Measurements from ENCODE around the gene FAM3D.

Gene FAM3D

DNA sequence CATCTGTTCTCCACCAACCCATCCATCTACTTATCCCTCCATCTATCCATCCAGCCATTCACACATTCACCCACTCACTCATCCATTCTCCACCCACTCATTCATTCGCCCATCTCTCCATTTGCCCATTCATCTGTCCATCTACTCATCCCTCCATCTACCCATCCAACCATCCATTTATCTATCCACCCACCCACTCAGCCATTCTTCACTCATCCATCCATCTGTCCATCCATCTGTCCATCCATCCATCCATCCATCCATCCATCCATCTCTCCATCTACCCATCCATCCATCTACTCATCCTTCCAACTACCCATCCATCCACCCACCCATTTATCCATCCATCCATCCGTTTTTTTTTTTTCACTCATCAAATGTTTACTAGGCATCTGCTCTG, 13.9 kb downstream of the FAM3D start:
- DNase-seq, result no peak

DNA sequence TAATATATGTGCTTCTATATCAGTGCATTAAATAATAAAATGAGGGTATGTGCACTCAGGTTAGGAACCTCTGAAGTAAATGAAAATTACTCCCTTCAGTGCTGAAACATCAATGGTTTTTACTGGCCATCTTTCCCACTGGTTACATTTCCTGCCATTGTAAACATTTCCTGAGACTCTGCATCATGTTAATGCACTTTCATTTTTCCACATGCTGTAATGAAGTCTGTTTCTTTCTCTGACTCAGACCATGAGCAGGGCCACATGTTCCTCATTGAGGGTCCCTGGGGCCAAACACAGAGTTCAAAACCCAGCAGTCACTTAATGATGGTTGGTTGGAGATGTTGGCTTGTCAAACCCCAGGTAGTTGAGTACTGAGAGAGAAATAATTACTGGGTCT, 15.3 kb downstream of the FAM3D start:
- DNase-seq, result no peak

DNA sequence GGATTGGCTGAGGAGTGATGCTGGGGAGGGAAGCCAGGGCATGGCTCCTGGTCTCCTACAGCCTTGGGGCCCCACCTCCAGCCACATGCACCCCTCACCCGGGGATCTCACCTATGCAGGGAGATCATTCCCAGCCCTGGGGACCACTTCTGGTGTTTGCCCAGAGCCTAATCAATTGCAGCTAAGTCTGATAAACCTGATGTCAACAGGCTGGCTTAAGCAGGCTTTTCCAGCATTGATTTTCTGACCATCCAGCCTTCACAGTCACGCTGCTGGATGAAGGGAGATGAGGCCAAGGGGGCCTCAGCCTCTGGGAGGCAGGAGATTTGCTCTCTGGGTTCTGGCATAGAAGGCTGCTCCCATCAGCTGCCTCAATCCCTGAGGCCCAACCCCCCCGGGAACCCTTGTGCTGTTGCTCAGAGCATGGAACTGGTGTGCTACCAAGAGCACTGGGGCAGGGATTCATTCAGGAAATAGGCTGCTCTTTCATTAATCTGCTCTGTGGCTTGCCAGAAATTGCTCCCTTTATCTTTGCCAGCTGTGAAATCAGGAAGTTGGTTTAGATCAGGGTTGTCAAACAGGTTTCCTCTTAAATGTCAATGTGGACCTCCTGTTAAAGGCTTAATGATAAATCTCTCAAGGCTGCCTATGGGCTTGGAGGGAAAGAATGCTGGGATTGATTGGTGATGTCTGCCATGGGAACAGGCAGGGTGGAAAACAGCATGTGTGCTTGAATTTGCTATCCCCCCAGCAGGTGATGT, 19.0 kb downstream of the FAM3D start:
- DNase-seq, result no peak

DNA sequence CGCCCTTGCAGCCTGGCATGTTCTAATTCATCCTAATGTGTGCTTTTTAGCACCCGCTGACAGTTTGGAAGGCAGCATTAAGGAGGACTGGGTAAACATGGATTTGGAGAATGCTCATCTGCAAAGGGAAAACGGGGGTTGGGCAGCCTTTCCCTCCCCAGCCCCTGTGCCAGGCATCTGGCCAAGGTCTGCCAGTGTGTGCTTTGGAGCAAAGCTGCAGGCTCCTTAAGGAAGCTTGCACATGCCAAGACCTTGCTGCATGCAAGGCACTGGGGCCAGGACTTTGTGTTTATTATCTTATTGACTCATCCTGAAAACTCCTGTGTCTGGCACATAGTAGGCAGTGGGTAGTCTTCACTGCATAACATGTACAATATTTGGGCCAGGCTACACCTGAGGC, 20.1 kb downstream of the FAM3D start:
- DNase-seq, result no peak

DNA sequence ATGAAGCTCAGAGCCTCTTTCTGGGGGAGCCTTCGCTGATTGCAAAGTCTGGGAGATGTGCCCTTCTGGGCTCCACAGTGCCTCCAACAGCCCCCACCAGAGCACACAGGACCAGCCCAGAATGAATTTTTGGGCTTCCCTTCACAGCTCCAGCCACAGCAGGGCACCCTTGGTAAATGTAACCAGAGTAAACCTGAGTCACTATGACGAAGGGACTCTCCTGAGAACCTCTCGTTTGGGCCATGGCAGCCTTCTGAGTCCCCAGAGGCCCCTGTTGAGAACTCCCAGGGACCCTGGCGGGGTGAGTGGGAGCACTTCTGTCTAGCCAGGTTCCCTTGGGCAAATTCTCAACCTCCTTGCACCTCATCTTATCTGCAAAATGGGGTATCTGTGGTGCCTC, 20.8 kb downstream of the FAM3D start:
- DNase-seq, result no peak

DNA sequence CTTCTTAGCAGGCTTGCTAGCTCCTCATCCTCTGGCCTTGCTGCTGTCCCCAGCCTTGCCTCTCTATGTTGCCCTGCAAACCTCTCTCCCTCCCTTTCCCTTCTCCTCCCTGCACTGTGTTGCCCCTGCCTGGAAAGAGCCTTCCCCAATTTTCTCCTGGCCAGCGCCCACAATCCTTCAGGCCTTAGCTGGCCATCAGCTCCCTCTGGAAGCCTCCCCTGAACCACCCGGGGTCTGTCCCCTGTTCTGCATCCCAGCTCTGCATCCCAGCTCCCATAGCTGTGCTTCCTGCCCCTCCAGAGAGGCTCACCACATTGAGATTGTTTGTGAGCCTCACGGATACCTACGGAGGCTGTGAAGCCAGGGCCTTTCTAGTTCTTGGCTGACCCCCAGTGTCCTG, 23.7 kb downstream of the FAM3D start:
- DNase-seq, result no peak

GRCh38 chr3:58640700-58641372, 25.7 kb downstream of the FAM3D start:
- peak; percentile 54 to 63 for DNase-seq

DNA sequence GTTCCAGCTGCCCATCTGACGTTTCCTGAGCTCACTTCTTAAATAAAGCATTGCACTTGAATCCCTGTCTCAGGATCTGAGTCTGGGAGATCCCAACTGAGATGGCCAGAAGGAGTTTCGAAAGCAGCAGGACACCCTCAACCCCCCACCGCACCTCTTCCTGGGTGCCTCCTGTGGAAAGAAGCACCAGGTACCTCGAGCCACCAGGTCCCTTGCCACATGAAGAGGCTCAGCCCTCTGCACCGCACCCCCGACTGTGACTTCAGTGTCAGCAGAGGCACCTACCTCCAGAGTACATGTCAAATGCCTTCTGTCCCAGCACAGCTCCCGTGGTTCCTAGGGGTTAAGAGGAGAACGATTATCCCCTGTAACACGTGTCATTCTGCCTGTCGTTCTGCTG, 26.7 kb downstream of the FAM3D start:
- no peak for DNase-seq

- DNase-seq, result no peak
These were observed 27.6 kb downstream of the FAM3D start for GRCh38 chr3:58639001-58639400.

- DNase-seq, result no peak
These were observed 28.0 kb downstream of the FAM3D start for GRCh38 chr3:58638591-58638990.

- DNase-seq, result no peak
These were observed 29.1 kb downstream of the FAM3D start for GRCh38 chr3:58637509-58637908.

- no peak for DNase-seq
These were observed 30.9 kb downstream of the FAM3D start for GRCh38 chr3:58635371-58636285.

DNA sequence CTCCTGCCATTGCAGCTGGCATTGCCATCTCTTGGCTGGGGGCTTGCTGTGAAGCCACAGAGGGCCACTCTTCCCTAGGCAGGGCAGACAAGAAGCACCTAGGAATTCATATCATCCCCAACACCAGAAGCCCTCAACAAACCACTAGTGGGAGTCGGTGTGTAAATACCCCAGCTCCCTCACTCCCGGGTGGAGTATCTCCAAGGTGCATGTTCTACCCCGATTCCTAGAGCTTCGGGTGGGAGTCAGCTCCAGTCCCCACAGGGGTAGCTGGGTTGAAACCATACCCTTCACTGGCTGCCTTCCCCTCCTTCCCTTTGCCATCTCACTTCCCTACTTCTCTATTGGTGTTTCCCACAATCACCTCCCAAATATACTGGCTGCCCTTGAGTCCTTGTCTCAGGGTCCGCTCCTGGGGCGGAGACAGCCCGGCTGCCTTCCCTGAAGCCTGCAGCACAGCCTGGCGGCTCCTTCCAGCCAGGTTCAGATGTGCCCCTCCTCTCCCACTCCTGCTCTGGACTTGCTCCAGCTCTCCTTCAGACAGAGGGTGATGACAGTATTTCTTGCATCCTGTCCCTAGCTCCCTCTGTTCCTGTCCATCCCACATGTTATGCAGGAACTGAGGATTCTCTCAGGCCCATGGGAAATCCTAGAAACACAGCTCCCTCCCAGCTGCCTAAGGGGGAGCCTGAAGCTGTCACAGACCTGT, 33.3 kb downstream of the FAM3D start:
- no peak for DNase-seq

- DNase-seq, result no peak
These were observed 34.8 kb downstream of the FAM3D start for GRCh38 chr3:58631742-58632141.

DNA sequence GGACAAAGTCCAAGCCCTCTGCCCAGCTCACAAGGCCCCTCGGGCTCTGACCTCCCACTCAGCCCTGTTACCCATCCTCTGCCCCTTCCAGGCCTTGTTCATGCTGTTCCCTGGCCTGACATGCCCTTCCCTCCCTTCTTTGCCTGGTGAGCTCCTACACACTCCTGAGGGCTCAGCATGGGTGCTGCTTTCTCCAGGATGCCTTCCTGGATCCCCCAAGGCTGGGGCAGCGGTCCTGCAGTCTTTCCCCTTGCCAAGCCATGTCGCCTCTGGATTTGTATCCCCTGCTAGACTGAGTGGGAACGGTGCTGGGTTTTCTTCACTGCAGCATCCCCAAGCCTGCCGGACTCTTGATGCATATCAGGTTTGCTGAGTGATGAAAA, 35.9 kb downstream of the FAM3D start:
- DNase-seq, result no peak

DNA sequence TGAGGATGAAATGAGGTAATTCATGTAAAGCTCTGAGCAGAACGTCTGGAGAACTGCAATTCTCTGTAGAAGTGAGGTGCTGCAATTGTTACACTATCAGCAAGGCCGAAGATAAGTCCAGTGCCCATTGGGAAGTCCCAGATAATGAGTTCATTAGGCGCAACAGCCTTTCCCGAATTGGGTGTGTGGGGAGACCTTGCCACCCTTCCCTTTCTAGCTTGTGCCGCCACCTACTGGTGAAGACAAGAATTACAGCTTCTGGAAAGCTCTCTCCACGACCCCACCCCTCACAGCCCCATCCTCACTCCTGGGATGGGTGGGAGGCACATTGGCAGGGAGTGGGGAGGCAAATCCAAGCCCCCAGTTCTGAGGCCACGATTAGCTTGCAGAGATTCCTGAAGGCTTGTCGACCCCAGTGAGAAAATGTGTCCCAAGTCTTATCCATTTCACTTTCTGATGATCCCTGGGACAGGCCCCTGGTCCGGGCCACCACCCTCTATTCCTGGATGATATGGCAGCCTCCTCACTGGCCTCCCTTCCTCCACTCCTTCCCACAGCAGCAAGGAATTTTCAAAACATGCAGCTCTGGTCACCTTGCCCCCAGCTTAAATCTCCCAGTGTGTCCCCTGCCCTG, 36.4 kb downstream of the FAM3D start:
- DNase-seq, result peak; percentile 47 to 57

GRCh38 chr3:58629629-58630028, 36.9 kb downstream of the FAM3D start:
- DNase-seq, result no peak

DNA sequence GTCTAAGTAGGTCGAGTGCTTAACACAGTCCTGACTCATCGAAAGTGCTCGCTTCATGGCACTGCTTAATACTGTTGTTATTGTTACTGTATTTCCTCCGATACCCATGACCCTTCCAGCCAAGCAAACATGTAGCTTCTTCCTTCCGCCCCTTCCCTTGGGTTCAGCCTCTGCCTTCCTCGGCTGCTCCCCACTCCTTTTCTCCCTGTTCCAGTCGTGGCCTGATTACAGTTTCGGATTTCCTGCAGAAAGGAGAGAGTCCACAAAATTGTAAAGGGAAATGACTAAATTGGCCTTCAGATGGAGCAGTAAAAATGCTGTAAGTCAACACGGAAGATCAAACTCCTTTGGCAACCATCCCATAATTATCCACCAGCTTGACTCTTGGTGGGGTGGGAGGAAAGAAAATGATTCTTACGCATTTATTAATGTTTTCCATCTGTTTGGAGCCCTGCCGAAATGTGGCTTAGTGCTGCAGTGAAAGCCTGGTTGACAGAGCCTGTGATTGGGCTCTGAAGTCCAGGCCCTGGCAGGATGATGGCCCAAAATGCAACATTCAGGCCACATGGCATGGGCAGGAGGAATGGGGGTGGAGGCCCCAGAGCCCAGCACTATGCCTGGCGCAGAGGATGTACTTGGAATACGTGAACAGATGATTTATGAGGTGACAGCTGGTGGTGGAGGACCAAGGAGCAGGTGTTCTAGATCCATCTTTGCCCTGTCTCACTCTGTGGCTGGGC, 37.6 kb downstream of the FAM3D start:
- no peak for DNase-seq

- no peak for DNase-seq
These were observed 38.6 kb downstream of the FAM3D start for GRCh38 chr3:58627941-58628340.

DNA sequence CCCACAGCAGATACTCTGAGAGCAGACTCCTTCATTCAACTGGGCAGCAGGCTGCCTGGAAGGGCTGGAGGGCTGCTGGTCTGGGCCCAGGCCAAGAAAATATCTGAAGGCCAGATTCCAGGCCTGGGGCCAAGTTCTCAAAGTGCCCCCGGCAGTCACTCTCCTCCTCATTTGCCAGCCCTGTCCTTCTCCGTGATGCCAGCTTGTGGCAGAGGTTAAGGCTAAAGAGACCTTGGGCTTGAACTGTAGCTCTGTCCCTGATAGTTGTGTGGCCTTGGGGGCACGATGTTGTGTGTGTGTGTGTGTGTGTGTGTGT, 39.0 kb downstream of the FAM3D start:
- DNase-seq, result no peak

DNA sequence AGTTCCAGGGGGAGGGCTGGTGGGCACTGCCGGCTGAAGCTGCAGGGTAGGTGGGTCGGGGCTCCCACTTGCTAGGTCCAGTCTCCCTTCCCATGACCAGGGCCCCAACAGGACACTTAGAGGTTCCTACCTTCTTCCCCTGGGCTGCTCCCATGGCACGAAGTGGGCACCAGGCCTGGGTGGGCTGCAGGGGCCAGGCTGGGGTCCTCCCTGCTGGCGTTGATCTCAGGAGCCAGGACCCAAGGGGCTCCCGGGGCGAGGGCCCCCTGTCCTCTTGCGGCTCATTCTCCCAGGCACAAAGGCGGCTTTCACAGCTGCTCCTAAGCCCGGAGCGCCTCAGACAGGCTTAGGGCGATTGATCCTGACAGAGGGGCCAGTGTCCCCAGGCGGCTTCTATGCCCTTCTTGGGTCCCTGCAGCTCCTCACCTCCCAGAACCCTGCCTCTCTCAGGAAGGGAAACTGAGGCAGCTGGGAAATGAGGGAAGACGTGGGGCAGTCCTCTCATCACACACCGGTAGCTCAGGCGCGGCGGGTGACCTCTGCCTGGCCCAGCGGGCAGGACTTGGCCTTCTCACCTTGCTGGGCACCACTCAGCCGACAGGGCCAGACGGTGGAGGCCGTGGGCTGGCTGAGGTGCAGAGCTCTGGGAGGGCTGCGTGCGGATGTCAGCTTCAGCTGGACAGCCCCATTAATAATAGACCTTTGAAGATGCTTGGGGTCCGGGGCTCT, 39.6 kb downstream of the FAM3D start:
- no peak for DNase-seq

All from inflammatory macrophage (primary cell).